Parathyroid adenoma (tissue), 2 donors: ENCODE measurements around the gene CENPH.
"Not testable (repeated sequence)": the region's sequence is repeated elsewhere in the genome, so short reads cannot be mapped to it uniquely, and the experiment has no call there.

Experiments
- H2AFZ ChIP-seq: fragments of 300-600 bp; sonication (generic); one replicate; pipeline ENCODE4 v1.7.0; 2017; ENCODE audit warnings: antibody characterized with exemption, mild to moderate bottlenecking
- H3K27ac ChIP-seq: fragments of 300-600 bp; sonication (generic); one replicate; pipeline ENCODE4 v1.7.0; 2017
- H3K27me3 ChIP-seq: fragments of 300-600 bp; sonication (generic); one replicate; pipeline ENCODE4 v1.7.0; 2017; ENCODE audit warnings: low read length; ENCODE audit not compliant: control insufficient read depth, insufficient read depth
- H3K36me3 ChIP-seq: fragments of 300-600 bp; sonication (generic); one replicate; pipeline ENCODE4 v1.7.0; 2017; ENCODE audit warnings: low read length; ENCODE audit not compliant: control insufficient read depth, insufficient read depth
- H3K4me1 ChIP-seq: fragments of 300-600 bp; sonication (generic); one replicate; pipeline ENCODE4 v1.7.0; 2017; ENCODE audit warnings: control low read depth
- H3K4me2 ChIP-seq: fragments of 300-600 bp; sonication (generic); one replicate; pipeline ENCODE4 v1.7.0; 2017; ENCODE audit warnings: low read length
- H3K4me3 ChIP-seq: fragments of 300-600 bp; sonication (generic); one replicate; pipeline ENCODE4 v1.7.0; 2017; ENCODE audit warnings: low read depth, low read length
- H3K79me2 ChIP-seq: fragments of 300-600 bp; sonication (generic); one replicate; pipeline ENCODE4 v1.7.0; 2017; ENCODE audit warnings: control low read depth
- H3K9ac ChIP-seq: fragments of 300-600 bp; sonication (generic); one replicate; pipeline ENCODE4 v1.7.0; 2017; ENCODE audit warnings: mild to moderate bottlenecking
- H3K9me3 ChIP-seq: fragments of 300-600 bp; sonication (generic); one replicate; pipeline ENCODE4 v1.7.0; 2017; ENCODE audit warnings: low read length; ENCODE audit not compliant: control insufficient read depth
- TF ChIP-seq, protein P1 (sequence below): fragments of 300-600 bp; sonication (generic); IDR thresholded peaks from one replicate; pipeline ENCODE4 v1.7.0; 2017; ENCODE audit warnings: antibody characterized with exemption, mild to moderate bottlenecking
- donor health status: primary hyperparathyroidism.

Gene CENPH

GRCh38 chr5:69250593-69250992 is 61.2 kb downstream of the CENPH start:
- Histone ChIP-seq H3K4me1 (no peaks in the 10 kb centered on the region), H3K27ac (no peak overlapping the region), H3K9me3 (no peaks in the 10 kb centered on the region), H3K79me2 (peaks cover 40% of the 10 kb centered on the region), H3K4me2 (no peak overlapping the region), H3K27me3 (no peaks in the 10 kb centered on the region), H2AFZ (no peak overlapping the region), H3K9ac (no peak overlapping the region), H3K36me3 (no peaks in the 10 kb centered on the region), H3K4me3 (no peak overlapping the region)
- TF ChIP-seq, protein P1, sequence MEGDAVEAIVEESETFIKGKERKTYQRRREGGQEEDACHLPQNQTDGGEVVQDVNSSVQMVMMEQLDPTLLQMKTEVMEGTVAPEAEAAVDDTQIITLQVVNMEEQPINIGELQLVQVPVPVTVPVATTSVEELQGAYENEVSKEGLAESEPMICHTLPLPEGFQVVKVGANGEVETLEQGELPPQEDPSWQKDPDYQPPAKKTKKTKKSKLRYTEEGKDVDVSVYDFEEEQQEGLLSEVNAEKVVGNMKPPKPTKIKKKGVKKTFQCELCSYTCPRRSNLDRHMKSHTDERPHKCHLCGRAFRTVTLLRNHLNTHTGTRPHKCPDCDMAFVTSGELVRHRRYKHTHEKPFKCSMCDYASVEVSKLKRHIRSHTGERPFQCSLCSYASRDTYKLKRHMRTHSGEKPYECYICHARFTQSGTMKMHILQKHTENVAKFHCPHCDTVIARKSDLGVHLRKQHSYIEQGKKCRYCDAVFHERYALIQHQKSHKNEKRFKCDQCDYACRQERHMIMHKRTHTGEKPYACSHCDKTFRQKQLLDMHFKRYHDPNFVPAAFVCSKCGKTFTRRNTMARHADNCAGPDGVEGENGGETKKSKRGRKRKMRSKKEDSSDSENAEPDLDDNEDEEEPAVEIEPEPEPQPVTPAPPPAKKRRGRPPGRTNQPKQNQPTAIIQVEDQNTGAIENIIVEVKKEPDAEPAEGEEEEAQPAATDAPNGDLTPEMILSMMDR, result no peak

DNA sequence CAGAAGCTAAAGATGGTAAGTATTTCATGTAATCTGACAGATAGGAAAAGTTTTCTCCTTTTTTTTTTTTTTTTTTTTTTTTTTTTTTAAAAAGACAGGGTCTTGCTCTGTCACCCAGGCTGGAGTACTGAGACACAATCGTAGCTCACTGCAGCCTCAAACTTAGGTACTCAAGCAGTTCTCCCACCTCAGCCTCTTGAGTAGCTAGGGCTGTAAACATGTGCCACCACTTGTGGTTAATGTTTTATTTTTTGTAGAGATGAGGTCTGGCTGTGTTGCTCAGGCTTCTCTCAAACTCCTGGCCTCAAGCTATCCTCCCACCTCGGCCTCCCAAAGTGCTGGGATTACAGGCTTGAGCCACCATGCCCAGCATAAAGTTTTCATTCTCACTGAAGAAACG is 63.1 kb downstream of the CENPH start:
- peaks cover 34% of the 10 kb centered on the region for H3K79me2 ChIP-seq
- no peak overlapping the region for H3K9ac ChIP-seq
- H3K9me3 ChIP-seq, result no peaks in the 10 kb centered on the region
- no peak overlapping the region for H3K27ac ChIP-seq
- H3K36me3 ChIP-seq, result no peaks in the 10 kb centered on the region
- no peak overlapping the region for H2AFZ ChIP-seq
- H3K4me2 ChIP-seq, result no peak overlapping the region
- no peak overlapping the region for H3K4me3 ChIP-seq
- TF ChIP-seq, protein P1, result no peak
- no peaks in the 10 kb centered on the region for H3K4me1 ChIP-seq
- H3K27me3 ChIP-seq, result no peaks in the 10 kb centered on the region

GRCh38 chr5:69255940-69256339 is 66.6 kb downstream of the CENPH start:
- H2AFZ ChIP-seq, H3K27me3 ChIP-seq, H3K4me2 ChIP-seq, H3K27ac ChIP-seq, H3K4me1 ChIP-seq, H3K9ac ChIP-seq, H3K36me3 ChIP-seq, H3K4me3 ChIP-seq, H3K79me2 ChIP-seq, H3K9me3 ChIP-seq: not testable (repeated sequence)

DNA sequence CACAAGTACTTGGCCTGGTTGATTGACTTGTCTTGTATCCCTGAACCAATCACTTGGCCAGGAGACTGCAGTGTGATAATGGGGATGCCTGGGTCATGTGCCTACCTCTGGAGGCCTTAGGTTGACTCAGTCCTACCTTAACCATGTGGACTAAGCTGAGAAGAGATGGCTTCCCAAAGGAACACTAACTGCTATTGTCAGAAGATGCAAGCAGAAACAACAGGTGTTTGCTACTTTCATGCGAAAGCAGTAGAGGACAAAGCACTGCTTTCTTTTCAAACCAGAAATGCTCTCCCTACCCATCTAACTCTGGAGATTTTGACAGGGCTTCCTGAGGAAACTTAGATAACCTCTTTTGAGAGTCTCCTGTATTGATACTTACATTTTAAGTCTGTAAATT is 68.2 kb downstream of the CENPH start:
- Histone ChIP-seq H2AFZ (no peak overlapping the region), H3K27ac (no peak overlapping the region), H3K9me3 (no peaks in the 10 kb centered on the region), H3K9ac (no peak overlapping the region), H3K27me3 (no peaks in the 10 kb centered on the region), H3K79me2 (no peaks in the 10 kb centered on the region), H3K4me1 (no peaks in the 10 kb centered on the region), H3K36me3 (no peaks in the 10 kb centered on the region), H3K4me3 (no peak overlapping the region), H3K4me2 (no peak overlapping the region)
- TF ChIP-seq, protein P1, result no peak
